ENCODE measurements around the gene LYRM2. TPM values are rescaled to one million over a fixed set of nuclear protein-coding genes. Genes with fewer than 3 reads are reported as not detected.
"Not testable (repeated sequence)": the region's sequence is repeated elsewhere in the genome, so short reads cannot be mapped to it uniquely, and the experiment has no call there.

Gene LYRM2
- total RNA-seq, 1 donor from 2014 or later: 29.8 TPM

GRCh38 chr6:89644864-89645263 lies 6.3 kb upstream of the LYRM2 start:
- no peak for TF ChIP-seq CTCF (IDR thresholded peaks at IDR 0.05; ENCODE audit: unreplicated experiment)
- no peak overlapping the region for H3K4me3 Mint-ChIP-seq
- H3K36me3 Mint-ChIP-seq: peaks cover 39% of the 10 kb centered on the region
- H3K9me3 Mint-ChIP-seq: no peaks in the 10 kb centered on the region
- H3K27ac Mint-ChIP-seq: no peak overlapping the region
- DNase-seq (ENCODE audit: low spot score in 2 of 2, unreplicated experiment in 2 of 2): no peak
- H3K4me1 Mint-ChIP-seq: peaks cover 2% of the 10 kb centered on the region
- H3K27me3 Mint-ChIP-seq (ENCODE audit: low read depth): no peaks in the 10 kb centered on the region

GRCh38 chr6:89643406-89643805 lies 4.9 kb upstream of the LYRM2 start:
- Mint-ChIP-seq H3K27ac (no peak overlapping the region), H3K4me1 (peaks cover 9% of the 10 kb centered on the region), H3K9me3 (no peaks in the 10 kb centered on the region), H3K36me3 (peaks cover 39% of the 10 kb centered on the region), H3K27me3 (ENCODE audit: low read depth) (no peaks in the 10 kb centered on the region), H3K4me3 (no peak overlapping the region)
- TF ChIP-seq CTCF (IDR thresholded peaks at IDR 0.05; ENCODE audit: unreplicated experiment): no peak
- no peak for DNase-seq (ENCODE audit: low spot score in 2 of 2, unreplicated experiment in 2 of 2)

GRCh38 chr6:89642956-89643355 lies 4.4 kb upstream of the LYRM2 start:
- Mint-ChIP-seq H3K36me3 (peaks cover 34% of the 10 kb centered on the region), H3K27ac (no peak overlapping the region), H3K9me3 (no peaks in the 10 kb centered on the region), H3K4me3 (no peak overlapping the region), H3K4me1 (peaks cover 13% of the 10 kb centered on the region), H3K27me3 (ENCODE audit: low read depth) (no peaks in the 10 kb centered on the region)
- no peak for DNase-seq (ENCODE audit: low spot score in 2 of 2, unreplicated experiment in 2 of 2)
- no peak for TF ChIP-seq CTCF (IDR thresholded peaks at IDR 0.05; ENCODE audit: unreplicated experiment)

GRCh38 chr6:89641581-89641980 lies 3.0 kb upstream of the LYRM2 start:
- not testable (repeated sequence) for H3K4me3 Mint-ChIP-seq; H3K27me3 Mint-ChIP-seq (ENCODE audit: low read depth); H3K9me3 Mint-ChIP-seq; H3K27ac Mint-ChIP-seq; DNase-seq (ENCODE audit: low spot score in 2 of 2, unreplicated experiment in 2 of 2)
- H3K4me1 Mint-ChIP-seq: peaks cover 18% of the 10 kb centered on the region
- peaks cover 26% of the 10 kb centered on the region for H3K36me3 Mint-ChIP-seq

- TF ChIP-seq CTCF (IDR thresholded peaks at IDR 0.05; ENCODE audit: unreplicated experiment): no peak
- no peaks in the 10 kb centered on the region for H3K9me3 Mint-ChIP-seq
- H3K4me1 Mint-ChIP-seq: peaks cover 18% of the 10 kb centered on the region
- peak overlapping the region; percentile 20 for H3K27ac Mint-ChIP-seq
- no peak overlapping the region for H3K4me3 Mint-ChIP-seq
- peaks cover 29% of the 10 kb centered on the region for H3K36me3 Mint-ChIP-seq
- no peaks in the 10 kb centered on the region for H3K27me3 Mint-ChIP-seq (ENCODE audit: low read depth)
- DNase-seq (ENCODE audit: low spot score in 2 of 2, unreplicated experiment in 2 of 2): no peak
Observed at GRCh38 chr6:89640804-89641203, 2.3 kb upstream of the LYRM2 start.

- H3K4me1 Mint-ChIP-seq: peaks cover 18% of the 10 kb centered on the region
- H3K4me3 Mint-ChIP-seq: peak overlapping the region; percentile 89
- H3K36me3 Mint-ChIP-seq: peaks cover 22% of the 10 kb centered on the region
- no peaks in the 10 kb centered on the region for H3K27me3 Mint-ChIP-seq (ENCODE audit: low read depth)
- DNase-seq (ENCODE audit: low spot score in 2 of 2, unreplicated experiment in 2 of 2): no peak
- H3K9me3 Mint-ChIP-seq: no peaks in the 10 kb centered on the region
- no peak for TF ChIP-seq CTCF (IDR thresholded peaks at IDR 0.05; ENCODE audit: unreplicated experiment)
- H3K27ac Mint-ChIP-seq: peak overlapping the region; percentile 96
Observed at GRCh38 chr6:89637960-89638319, 607 bp downstream of the LYRM2 start.

- not testable (repeated sequence) for H3K9me3 Mint-ChIP-seq; H3K4me3 Mint-ChIP-seq; H3K27me3 Mint-ChIP-seq (ENCODE audit: low read depth); H3K27ac Mint-ChIP-seq; DNase-seq (ENCODE audit: low spot score in 2 of 2, unreplicated experiment in 2 of 2)
- H3K36me3 Mint-ChIP-seq: peaks cover 21% of the 10 kb centered on the region
- H3K4me1 Mint-ChIP-seq: peaks cover 18% of the 10 kb centered on the region
Observed at GRCh38 chr6:89636412-89636811, 2.1 kb downstream of the LYRM2 start.

Data from mesothelial cell of epicardium (in vitro differentiated cells).